ENCODE measurements around the gene KRTAP10-5.
A peak's percentile ranks its signal among the peaks of the same experiment; 100 is the strongest.
"Not testable (repeated sequence)": the region's sequence is repeated elsewhere in the genome, so short reads cannot be mapped to it uniquely, and the experiment has no call there.

Gene KRTAP10-5

DNA sequence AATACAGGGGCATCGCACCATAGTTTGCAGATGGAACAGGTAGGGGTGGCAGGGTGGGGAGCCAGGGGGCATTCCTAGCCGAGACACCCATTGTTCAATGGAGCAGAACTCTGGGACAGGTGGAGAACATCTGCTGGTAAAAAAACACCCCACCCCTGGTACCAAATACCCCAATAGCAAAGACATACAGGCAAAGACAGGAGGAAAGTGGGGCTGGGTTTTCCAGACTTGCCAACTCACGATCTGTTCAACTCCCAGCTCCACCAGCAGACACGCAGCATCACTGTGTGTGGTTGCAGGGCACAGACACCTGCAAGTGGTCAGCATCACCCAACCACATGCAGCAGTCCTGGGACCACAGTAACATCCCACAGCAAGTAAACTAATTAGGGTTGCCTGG lies 31.1 kb upstream of the KRTAP10-5 start:
- DNase-seq (ENCODE audit: low read depth, low spot score) = no peak

- not testable (repeated sequence) for DNase-seq (ENCODE audit: low read depth, low spot score)
Measured at GRCh38 chr21:44610157-44610843, 29.9 kb upstream of the KRTAP10-5 start.

- DNase-seq (ENCODE audit: low read depth, low spot score) = no peak
Measured at GRCh38 chr21:44609193-44609592, 28.8 kb upstream of the KRTAP10-5 start.

DNA sequence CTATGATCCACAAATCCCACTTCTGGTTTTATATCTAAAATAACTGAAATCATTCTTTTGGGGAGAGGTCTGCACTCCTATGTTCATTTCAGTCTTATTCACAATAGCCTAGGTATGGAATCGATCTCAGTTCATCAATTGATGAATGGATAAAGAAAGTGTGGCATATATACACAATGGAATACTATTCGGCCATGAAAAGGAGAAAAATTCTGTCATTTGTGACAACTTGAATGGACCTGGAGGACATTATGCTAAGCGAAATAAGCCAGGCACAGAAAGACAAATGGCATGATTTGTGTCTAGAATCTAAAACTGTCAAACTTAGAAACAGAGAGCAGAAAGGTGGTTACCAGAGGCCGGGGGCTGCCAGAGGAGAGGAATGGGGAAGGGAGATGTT lies 26.1 kb upstream of the KRTAP10-5 start:
- DNase-seq (ENCODE audit: low read depth, low spot score) = no peak

DNA sequence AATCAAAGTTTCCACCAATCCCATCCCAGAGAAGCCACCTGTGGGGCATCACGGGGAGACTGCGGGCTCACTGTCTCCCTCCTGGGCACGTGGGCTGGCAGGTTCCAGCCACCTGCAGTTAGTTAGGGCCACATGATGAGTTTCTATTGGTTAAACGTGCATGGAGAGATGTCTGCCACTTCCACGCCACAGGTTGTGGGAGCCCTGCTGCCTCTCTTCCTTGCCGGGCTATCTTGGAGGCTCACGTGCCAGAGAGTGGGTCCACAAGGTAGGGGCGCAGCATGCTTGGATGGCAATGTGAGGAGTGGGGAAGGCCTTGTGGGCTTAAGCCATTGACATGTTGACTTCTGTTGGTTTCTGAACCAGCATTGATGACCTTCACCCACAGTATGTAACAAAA lies 23.5 kb upstream of the KRTAP10-5 start:
- no peak for DNase-seq (ENCODE audit: low read depth, low spot score)

- DNase-seq (ENCODE audit: low read depth, low spot score) = no peak
Measured at GRCh38 chr21:44603109-44603875, 22.9 kb upstream of the KRTAP10-5 start.

GRCh38 chr21:44602463-44602850 lies 22.1 kb upstream of the KRTAP10-5 start:
- DNase-seq (ENCODE audit: low read depth, low spot score) = no peak

DNA sequence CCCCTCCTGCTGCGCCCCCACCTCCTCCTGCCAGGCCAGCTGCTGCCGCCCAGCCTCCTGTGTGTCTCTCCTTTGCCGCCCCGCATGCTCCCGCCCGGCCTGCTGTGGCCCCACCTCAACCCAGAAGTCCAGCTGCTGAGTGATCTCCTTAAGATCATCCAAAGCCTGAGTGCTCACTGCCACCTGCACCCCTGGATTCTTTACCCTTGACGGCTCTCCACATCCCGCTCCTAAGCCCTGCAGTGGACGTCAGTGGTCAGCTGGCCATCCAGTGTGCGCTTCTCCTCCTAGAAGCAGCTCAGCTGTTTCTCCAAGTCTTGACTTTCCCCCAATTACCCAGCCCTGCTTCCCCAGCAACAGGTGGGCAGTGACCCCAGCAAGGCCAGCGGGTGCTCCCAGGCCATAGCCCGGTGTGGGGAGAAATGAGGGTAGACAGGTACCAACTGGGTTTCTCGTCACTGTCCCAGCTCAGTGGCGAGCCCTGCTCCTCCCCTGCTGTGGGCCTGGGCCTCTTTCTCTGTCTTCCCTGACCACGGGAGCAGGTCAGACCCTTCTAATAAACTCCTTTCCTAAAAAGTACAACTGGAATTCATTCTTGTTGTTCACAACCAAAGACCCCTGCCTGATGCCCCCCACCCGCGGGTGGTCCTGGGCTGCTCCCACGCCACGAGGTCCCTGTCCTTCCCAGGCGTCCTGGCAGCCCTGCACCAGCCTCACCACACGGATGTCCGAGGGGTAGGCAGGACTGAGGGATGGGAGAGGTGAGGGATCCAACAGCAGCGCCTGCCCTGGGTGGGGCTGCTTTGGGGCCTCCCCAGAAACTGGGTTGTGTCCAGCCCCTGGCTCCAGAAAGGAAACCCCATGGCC lies 21.4 kb upstream of the KRTAP10-5 start:
- no peak for DNase-seq (ENCODE audit: low read depth, low spot score)

- DNase-seq (ENCODE audit: low read depth, low spot score) = not testable (repeated sequence)
Measured at GRCh38 chr21:44601091-44601490, 20.7 kb upstream of the KRTAP10-5 start.

DNA sequence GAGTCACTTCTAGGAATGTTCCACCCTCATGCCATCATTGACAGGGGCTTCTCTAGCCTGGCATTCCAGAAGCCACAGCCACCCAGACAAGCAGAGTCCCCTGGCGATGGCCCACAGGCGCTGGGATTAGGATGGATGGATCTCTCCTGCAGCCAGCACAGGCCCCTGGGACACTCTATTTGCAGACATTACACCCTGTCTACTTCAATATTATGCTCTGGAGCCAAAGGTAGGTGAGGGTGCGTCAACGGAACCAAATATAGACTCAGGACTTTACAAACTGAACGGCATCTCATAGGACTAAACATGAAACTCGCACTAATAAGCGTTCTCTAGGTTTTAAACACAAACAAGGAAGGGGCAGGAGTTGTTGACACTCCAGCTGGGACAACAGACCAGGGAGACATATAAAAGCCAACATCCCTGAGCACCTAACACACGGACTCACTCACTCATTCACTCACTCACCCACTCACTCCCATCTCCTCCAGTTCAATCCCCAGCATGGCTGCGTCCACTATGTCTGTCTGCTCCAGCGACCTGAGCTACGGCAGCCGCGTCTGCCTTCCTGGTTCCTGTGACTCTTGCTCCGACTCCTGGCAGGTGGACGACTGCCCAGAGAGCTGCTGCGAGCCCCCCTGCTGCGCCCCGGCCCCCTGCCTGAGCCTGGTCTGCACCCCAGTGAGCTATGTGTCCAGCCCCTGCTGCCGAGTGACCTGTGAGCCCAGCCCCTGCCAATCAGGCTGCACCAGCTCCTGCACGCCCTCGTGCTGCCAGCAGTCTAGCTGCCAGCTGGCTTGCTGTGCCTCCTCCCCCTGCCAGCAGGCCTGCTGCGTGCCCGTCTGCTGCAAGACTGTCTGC lies 19.9 kb upstream of the KRTAP10-5 start, which contains the start of gene KRTAP10-7:
TSS of gene KRTAP10-7 (plus strand) at position 480 of the 861 bp plus-strand sequence. CDS start at position 505, 25 bp downstream.
- not testable (repeated sequence) for DNase-seq (ENCODE audit: low read depth, low spot score)

GRCh38 chr21:44599264-44600029 lies 19.0 kb upstream of the KRTAP10-5 start:
- DNase-seq (ENCODE audit: low read depth, low spot score) = no peak

GRCh38 chr21:44598061-44598460 lies 17.7 kb upstream of the KRTAP10-5 start:
- peak; percentile 74 for DNase-seq (ENCODE audit: low read depth, low spot score)

- no peak for DNase-seq (ENCODE audit: low read depth, low spot score)
Measured at GRCh38 chr21:44596068-44596725, 15.8 kb upstream of the KRTAP10-5 start.

DNA sequence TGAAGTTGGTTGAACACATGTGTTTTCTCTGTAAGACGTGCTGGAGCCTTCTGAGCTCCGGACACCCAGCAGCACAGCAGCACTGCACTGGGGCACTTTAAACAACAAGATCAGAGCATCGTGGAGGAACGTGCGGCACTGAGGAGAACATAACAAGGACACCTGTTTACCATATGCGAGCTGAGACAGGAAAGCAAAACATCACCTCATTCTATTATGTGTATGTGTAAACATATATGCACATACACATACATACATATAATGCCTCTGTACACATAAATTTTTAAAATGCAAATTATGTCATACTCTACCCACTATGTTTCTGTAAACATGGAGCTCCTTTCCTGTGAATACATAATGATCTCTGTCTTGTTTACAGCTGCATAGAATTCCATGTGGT lies 15.1 kb upstream of the KRTAP10-5 start:
- no peak for DNase-seq (ENCODE audit: low read depth, low spot score)

DNA sequence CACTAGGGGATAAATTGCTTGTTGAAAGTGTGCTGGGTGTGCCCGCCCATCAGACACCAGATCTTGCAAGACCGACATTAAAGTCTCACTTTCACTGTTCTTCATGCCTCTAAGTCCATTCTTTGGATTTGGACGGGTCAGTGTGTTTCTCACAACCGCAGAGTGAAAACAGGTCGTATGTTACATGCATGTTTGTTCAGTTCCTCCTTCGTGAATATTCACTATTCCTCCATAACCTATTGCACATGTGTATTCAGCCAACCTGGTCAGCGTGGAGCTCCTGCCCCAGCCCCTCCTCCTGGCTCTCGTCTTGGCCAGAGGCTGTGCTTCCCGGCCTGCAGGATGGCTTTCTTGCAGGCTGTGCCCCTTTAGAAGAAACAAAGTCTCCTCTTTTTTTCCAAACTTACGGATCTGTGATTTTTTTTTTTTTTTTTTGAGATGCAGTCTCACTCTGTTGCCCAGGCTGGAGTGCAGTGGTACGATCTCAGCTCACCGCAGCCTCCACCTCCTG lies 14.1 kb upstream of the KRTAP10-5 start:
- DNase-seq (ENCODE audit: low read depth, low spot score) = no peak

DNA sequence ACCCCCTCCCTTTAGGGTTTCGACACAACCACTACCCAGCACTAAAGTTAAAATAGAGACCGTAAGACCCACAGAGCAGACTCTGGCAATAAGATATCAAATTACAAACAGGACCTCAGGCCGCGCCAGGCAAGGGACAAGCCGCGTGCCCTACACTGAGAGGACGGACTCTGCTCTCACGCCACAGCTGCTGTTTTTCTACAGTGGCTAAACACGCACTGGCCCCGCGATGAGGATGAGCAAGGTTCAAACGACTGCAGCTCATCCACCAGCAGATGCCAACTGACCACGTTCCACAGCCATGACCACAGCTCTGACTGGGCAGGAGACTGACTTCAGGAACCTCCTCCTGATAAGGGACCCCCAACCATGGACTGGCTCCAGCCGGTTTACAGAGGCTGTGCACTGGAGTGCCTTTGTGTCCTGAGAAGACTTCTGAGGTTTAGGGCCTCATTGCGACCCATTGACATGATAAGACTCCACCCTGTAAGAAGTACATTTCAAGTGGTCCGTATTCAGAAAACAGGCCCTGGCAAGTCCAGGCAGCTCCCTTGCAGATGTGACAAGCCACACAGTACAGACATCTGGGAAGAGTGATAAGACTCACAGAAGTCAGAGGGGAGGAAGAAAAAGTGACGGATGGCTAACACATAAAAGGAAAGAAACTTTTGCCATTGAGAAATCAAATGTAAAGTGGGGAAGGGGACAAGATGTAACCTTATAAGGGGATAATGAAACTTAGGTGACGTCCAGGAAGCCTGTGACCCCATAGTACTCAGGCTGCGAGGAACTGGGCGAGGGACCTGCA lies 13.4 kb upstream of the KRTAP10-5 start:
- peak; percentile 70 for DNase-seq (ENCODE audit: low read depth, low spot score)

DNA sequence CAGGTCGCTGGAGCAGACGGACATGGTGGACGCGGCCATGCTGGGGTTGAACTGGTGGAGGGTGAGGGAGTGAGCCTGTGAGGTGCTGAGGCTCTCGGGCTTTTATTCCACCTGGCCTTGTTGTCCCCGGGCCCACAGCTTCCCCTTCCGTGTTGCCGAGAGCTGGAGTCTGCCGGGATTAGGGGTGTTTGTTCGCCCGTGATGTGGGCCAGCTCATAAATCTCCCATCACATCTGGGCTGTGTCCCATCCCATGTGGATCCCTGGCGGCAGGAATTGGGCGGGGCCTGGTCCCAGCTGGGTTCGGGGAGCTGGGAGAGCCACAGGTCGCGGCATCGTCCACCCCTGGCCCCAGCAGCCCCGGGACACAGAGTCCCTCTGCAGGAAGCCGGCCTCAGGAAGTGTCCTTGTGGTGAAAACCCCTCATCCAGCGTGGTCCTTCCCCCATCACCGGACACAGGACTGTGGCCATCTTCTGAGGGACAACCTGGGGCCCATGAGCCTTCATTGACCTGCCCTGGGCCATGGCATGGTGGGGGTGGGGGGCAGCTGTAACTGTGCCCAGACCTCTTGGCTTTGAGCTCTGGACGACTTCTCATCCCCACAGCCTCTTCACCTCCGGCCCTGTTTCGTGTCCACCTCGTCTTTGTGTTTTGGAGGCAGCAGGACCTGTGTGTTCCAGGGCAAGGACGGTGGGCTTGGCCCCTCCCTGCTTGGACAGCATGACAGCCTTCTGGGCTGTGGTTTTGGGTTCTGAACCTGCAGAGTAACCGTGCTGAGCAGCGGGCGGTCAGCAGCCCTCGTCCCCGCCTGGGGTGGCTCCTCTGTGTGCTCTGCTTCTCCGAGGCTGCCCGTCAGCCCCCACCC lies 12.3 kb upstream of the KRTAP10-5 start, which contains the start of gene KRTAP10-6:
TSS of gene KRTAP10-6 (minus strand) at position 60 of the 866 bp plus-strand sequence. CDS start at position 39, 21 bp downstream.
- DNase-seq (ENCODE audit: low read depth, low spot score) = no peak

DNA sequence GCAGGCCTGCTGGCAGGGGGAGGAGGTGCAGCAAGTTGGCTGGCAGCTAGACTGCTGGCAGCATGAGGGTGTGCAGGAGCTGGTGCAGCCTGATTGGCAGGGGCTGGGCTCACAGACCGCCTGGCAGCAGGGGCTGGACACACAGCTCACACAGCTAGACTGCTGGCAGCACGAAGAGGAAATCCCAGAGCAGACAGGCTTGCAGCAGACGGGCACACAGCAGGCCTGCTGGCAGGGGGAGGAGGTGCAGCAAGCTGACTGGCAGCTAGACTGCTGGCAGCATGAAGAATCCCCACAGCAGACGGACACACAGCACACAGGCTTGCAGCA lies 11.4 kb upstream of the KRTAP10-5 start:
- DNase-seq (ENCODE audit: low read depth, low spot score) = not testable (repeated sequence)

All from ELF-1 (cell line).